ENCODE data around the gene MGA.

Gene MGA

GRCh38 chr15:41797201-41797944 lies 137.2 kb downstream of the MGA start:
- no peak for DNase-seq
- intact Hi-C loops (cut with DNase I) = no loop called here

- DNase-seq = no peak
- intact Hi-C loops (cut with DNase I) = no loop called here
These were observed 138.6 kb downstream of the MGA start for GRCh38 chr15:41798607-41799487.

- intact Hi-C loops (cut with DNase I) = no loop called here
- no peak for DNase-seq
These were observed 139.2 kb downstream of the MGA start for GRCh38 chr15:41799488-41799805.

GRCh38 chr15:41801185-41801584 lies 141.0 kb downstream of the MGA start:
- no peak for DNase-seq
- intact Hi-C loops (cut with DNase I) = no loop called here

- DNase-seq = no peak
- intact Hi-C loops (cut with DNase I) = no loop called here
These were observed 141.7 kb downstream of the MGA start for GRCh38 chr15:41801850-41802455.

DNA sequence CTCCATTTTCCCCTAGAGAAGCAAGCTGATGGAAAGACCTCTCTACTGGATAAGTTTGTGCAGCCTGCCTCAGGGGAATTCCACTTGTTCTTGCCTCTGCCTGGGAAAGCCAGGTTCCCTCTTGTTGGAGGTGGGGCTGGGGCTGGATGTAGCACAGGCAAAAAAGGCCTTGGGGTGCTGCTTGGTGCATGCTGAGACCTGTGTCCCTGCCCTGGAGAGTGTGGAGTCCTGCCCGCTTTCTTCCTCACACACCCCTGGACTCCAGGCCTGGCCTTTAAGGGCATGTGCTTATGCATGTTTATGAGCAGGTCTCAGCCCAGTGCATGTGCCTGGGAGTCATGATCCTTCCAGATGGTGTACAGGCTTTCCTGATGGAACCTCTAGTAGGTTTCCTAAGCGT lies 144.2 kb downstream of the MGA start:
- no peak for DNase-seq
- intact Hi-C loops (cut with DNase I) = no loop called here

GRCh38 chr15:41804916-41805666 lies 144.9 kb downstream of the MGA start:
- intact Hi-C loops (cut with DNase I) = no loop called here
- no peak for DNase-seq

GRCh38 chr15:41805711-41806110 lies 145.5 kb downstream of the MGA start:
- DNase-seq = no peak
- intact Hi-C loops (cut with DNase I) = no loop called here

- DNase-seq = no peak
- intact Hi-C loops (cut with DNase I) = no loop called here
These were observed 146.3 kb downstream of the MGA start for GRCh38 chr15:41806291-41807181.

DNA sequence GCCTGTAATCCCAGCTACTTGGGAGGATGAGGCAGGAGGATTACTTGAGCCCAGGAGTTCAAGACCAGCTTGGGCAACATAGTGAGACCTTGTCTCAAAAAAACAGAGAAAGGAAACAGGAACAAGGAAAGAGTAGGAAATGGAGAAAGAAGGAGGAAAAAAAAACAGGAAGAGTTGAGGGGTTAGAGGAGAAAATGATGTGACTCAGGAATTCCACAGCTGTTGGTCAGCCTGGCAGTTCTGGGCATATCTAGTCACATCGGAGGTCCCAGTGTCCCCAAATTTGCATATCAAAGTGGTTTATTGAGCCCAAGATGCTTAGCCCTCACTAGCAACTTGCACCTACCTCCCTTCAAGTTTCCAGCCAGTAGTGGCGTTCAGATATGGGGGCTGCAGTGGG lies 148.9 kb downstream of the MGA start:
- intact Hi-C loops (cut with DNase I) = no loop called here

GRCh38 chr15:41809526-41810220 lies 149.5 kb downstream of the MGA start:
- no peak for DNase-seq
- intact Hi-C loops (cut with DNase I) = loop anchor here (5.0 kb wide), 2 partner anchors 37 to 247 kb away; partner anchors contain the start of gene MAPKBP1

More for the DNA sequence above, 148.9 kb downstream of the MGA start:
- no peak for DNase-seq

GRCh38 chr15:41810651-41811431 lies 150.6 kb downstream of the MGA start:
- DNase-seq = no peak
- intact Hi-C loops (cut with DNase I) = loop anchor here (5.0 kb wide), 2 partner anchors 39 to 249 kb away; partner anchors contain the start of gene MAPKBP1

- intact Hi-C loops (cut with DNase I) = loop anchor here (5.0 kb wide), 2 partner anchors 39 to 249 kb away; partner anchors contain the start of gene MAPKBP1
- DNase-seq = peak; percentile 76 to 97 (median 92)
These were observed 151.4 kb downstream of the MGA start for GRCh38 chr15:41811432-41812195.

DNA sequence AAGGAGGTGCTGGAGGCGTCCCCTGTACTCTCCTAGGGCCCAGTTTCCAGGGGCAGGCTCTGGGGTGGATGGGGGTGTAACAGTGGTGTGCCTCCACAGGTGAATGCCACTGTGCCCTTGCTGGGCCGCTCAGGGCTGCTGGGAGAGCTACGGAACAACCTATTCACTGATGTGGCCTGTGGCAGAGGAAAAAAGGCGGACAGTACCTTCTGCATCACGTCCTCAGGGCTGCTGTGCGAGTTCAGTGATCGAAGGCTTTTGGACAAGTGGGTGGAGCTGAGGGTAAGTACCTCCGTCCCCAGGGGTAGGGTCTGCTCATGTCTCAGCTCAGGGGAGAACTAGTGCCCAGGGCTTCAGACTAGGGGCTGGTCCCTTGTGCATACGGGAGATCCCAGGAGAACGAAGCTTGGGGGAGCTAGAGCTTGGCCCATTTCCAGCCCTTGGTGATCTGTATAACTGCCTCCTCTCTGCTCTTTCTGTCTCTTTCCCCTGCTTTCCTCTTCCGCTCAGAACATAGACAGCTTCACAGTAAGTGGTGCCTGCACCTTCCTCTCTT lies 152.7 kb downstream of the MGA start:
- intact Hi-C loops (cut with DNase I) = loop anchor here (5.0 kb wide), 2 partner anchors 41 to 251 kb away; partner anchors contain the start of gene MAPKBP1

DNA sequence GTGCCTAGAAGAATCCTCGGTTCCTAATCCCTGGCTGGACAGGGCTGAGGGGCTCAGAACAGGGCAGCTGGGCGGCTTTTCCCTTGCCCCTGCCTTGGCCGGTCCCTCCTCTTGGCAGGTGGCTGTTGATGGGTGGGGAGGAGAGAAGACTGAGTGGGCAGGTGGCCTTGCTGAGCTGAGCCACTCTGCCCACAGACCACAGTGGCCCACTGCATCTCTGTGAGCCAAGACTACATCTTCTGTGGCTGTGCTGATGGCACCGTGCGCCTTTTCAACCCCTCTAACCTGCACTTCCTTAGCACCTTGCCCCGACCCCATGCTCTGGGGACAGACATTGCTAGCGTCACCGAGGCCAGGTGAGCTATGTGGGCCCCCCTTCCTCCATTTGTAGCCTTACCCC lies 153.2 kb downstream of the MGA start:
- DNase-seq = no peak
- intact Hi-C loops (cut with DNase I) = loop anchor here (5.0 kb wide), 2 partner anchors 41 to 251 kb away; partner anchors contain the start of gene MAPKBP1

More for the DNA sequence above, 152.7 kb downstream of the MGA start:
- DNase-seq = no peak
